HL-60 (cell line): Measurements from ENCODE around the gene C16orf54.
"Not testable (repeated sequence)": the region's sequence is repeated elsewhere in the genome, so short reads cannot be mapped to it uniquely, and the experiment has no call there.

ENCODE experiments used
- CTCF ChIP-seq: IDR thresholded peaks from one replicate; pipeline ENCODE4 v1.5.1; 2011; ENCODE audit warnings: low read length, control low read depth, inconsistent platforms; ENCODE audit not compliant: insufficient read depth
- POLR2AphosphoS5 ChIP-seq: IDR thresholded peaks from 2 replicates; pipeline ENCODE4 v1.6.1; 2012; ENCODE audit warnings: low read depth
- REST ChIP-seq: IDR thresholded peaks from 2 replicates; pipeline ENCODE4 v1.6.1; 2012; ENCODE audit warnings: low read depth; ENCODE audit not compliant: insufficient replicate concordance

- TF ChIP-seq POLR2AphosphoS5, REST, CTCF: not testable (repeated sequence)
Observed at GRCh38 chr16:29757086-29757485, 11.3 kb upstream of the C16orf54 start.
